Right lobe of liver (tissue), 6 donors: ENCODE data around the gene TMEM170B. TPM values are rescaled to one million over a fixed set of nuclear protein-coding genes. Genes with fewer than 3 reads are reported as not detected.

ENCODE experiments used
- ATAC-seq, 4 donors: fragments of 200-7000 bp; cut with Tn5 transposase; one replicate each; pipeline ENCODE4 v1.9.1; 2020; ENCODE audit warnings: mild to moderate bottlenecking in 4 of 4, moderate library complexity in 4 of 4
- DNase-seq, 3 donors: peaks; one replicate each; pipeline ENCODE4 v3.0.0-alpha.2; 2020
- H3K27ac ChIP-seq, 3 donors: fragments of 200-600 bp; one replicate each; pipeline ENCODE4 v1.8.0; 2022
- H3K27me3 ChIP-seq, 2 donors: fragments of 200-600 bp; one replicate each; pipeline ENCODE4 v1.8.0; 2022
- H3K36me3 ChIP-seq, 4 donors: fragments of 200-600 bp; sonication (generic) in 1 of 4; one replicate each; pipeline versions ENCODE4 v1.5.1 to v1.8.0; 2017 to 2022; ENCODE audit warnings: control low read depth in 1 of 4
- H3K4me1 ChIP-seq, 4 donors: fragments of 200-600 bp; sonication (generic) in 1 of 4; one replicate each; pipeline versions ENCODE4 v1.5.1 to v1.8.0; 2017 to 2022; ENCODE audit warnings: control low read depth in 1 of 4
- H3K4me3 ChIP-seq, 3 donors: fragments of 200-600 bp; one replicate each; pipeline ENCODE4 v1.8.0; 2022
- H3K9me3 ChIP-seq, 4 donors: fragments of 200-600 bp; sonication (generic) in 1 of 4; one replicate each; pipeline versions ENCODE4 v1.5.1 to v1.8.0; 2017 to 2022; ENCODE audit warnings: control low read depth in 1 of 4
- POLR2A ChIP-seq: fragments of 450-650 bp; IDR thresholded peaks from one replicate; pipeline ENCODE4 v1.6.1; 2017; ENCODE audit warnings: antibody characterized with exemption, mild to moderate bottlenecking
- WGBS: methylation state at CpG from one replicate; pipeline ENCODE4 v1.1.6; 2018; ENCODE audit warnings: low coverage, low lambda C conversion rate; ENCODE audit not compliant: insufficient coverage; ENCODE audit errors: missing lambda C conversion rate; 5-methylcytosine and 5-hydroxymethylcytosine counted together
- intact Hi-C, 2 donors: fragments of 100-400 bp; cut with DNase I; formaldehyde crosslinking; loops; one replicate each; pipeline versions ENCODE4 v1.11.2 to v1.14.1; 2022
- total RNA-seq, 6 experiments: library from RNA; depleted of rRNA in 2 of 6; stranded (reverse); fragments of >200 nt in 2 of 6; fragmentation: NEBNext Ultra II Directional in 3 of 6; extraction: Animal tissue kit (Norgen Biotek cat#: 25700) in 3 of 6; gene quantifications; one replicate each; pipeline versions ENCODE4 v1.1.0 to v1.2.4, GENCODE V29; 2016 to 2023
- TF ChIP-seq, protein P1 (sequence below), 4 donors: fragments of 200-600 bp in 3 of 4; fragments of 450-650 bp in 1 of 4; IDR thresholded peaks; one replicate each; pipeline versions ENCODE4 v1.5.1 to v1.8.0; 2016 to 2022; ENCODE audit warnings: antibody characterized with exemption in 4 of 4, mild to moderate bottlenecking in 2 of 4
- donor health status: DM: no; HTN: yes; CAD: no.
- donor health status: DM: no; HTN: no; CAD: no.
- donor health status: DM: no; HTN: no; CAD: no.
- donor health status: DM: no; HTN: yes; CAD: no.
- donor health status: DM: no; HTN: yes; CAD: no.

TMEM170B gene
- total RNA-seq, 6 experiments from 2014 or later = 3.6 to 6.7 (median 5.0) TPM

DNA sequence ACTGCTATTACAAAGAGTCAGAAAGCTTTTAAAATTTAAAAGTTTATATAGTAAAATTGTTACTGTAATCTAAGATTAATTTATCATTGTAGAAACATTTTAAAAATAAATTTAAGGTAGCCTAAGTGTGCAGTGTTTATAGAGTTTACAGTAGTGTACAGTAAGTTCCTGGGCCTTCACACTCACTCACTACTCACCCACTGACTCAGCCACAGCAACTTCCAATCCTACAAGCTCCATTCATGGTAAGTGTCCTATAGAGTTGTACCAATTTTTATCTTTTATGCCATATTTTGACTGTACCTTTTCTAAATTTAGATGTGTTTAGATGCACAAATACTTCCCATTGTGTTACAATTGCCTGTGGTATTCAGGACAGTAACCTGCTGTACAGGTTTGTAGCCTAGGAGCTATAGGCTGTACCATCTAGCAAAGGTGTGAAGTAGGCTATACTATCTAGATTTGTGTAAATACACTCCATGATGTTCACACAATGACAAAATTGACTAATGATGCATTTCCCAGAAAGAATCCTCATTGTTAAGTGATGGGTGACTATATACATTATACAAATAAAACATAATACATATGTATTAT lies 10.2 kb upstream of the TMEM170B start:
- Histone ChIP-seq H3K4me3 (no peak overlapping the region), H3K36me3 (no peaks in the 10 kb centered on the region), H3K4me1 (peaks cover 0 to 8% (median 0%) of the 10 kb centered on the region in 4 donors), H3K27me3 (no peaks in the 10 kb centered on the region), H3K9me3 (no peaks in the 10 kb centered on the region), H3K27ac (no peak overlapping the region)
- TF ChIP-seq POLR2A = no peak
- TF ChIP-seq, protein P1, sequence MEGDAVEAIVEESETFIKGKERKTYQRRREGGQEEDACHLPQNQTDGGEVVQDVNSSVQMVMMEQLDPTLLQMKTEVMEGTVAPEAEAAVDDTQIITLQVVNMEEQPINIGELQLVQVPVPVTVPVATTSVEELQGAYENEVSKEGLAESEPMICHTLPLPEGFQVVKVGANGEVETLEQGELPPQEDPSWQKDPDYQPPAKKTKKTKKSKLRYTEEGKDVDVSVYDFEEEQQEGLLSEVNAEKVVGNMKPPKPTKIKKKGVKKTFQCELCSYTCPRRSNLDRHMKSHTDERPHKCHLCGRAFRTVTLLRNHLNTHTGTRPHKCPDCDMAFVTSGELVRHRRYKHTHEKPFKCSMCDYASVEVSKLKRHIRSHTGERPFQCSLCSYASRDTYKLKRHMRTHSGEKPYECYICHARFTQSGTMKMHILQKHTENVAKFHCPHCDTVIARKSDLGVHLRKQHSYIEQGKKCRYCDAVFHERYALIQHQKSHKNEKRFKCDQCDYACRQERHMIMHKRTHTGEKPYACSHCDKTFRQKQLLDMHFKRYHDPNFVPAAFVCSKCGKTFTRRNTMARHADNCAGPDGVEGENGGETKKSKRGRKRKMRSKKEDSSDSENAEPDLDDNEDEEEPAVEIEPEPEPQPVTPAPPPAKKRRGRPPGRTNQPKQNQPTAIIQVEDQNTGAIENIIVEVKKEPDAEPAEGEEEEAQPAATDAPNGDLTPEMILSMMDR (IDR thresholded peaks at IDR 0.05) = no peak
- intact Hi-C loops = no loop called here
- DNase-seq (no peak), ATAC-seq (no peak)

DNA sequence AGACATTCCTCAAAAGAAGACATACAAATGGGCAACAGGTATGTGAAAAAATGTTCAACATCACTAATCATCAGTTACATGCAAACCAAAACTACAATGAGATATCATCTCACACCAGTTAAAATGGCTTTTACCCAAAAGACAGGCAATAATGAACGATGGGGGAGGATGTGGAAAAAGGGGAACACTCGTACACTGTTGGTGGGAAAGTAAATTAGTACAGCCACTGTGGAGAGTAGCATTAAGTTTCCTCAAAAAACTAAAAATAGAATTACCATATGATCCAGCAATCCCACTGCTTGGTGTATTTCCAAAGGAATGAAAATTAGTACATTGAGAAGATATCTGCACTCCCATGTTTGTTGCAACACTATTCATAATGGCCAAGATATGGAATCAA lies 8.6 kb upstream of the TMEM170B start:
- Histone ChIP-seq H3K27ac (no peak overlapping the region), H3K9me3 (no peaks in the 10 kb centered on the region), H3K27me3 (no peaks in the 10 kb centered on the region), H3K4me3 (no peak overlapping the region), H3K36me3 (no peaks in the 10 kb centered on the region), H3K4me1 (peaks cover 0 to 8% (median 0%) of the 10 kb centered on the region in 4 donors)
- ATAC-seq (no peak), DNase-seq (no peak)
- intact Hi-C loops = no loop called here
- TF ChIP-seq, protein P1 (IDR thresholded peaks at IDR 0.05) = no peak
- TF ChIP-seq POLR2A = no peak
- 52% methylated on average over 2 of the region's 2 CpGs for WGBS

DNA sequence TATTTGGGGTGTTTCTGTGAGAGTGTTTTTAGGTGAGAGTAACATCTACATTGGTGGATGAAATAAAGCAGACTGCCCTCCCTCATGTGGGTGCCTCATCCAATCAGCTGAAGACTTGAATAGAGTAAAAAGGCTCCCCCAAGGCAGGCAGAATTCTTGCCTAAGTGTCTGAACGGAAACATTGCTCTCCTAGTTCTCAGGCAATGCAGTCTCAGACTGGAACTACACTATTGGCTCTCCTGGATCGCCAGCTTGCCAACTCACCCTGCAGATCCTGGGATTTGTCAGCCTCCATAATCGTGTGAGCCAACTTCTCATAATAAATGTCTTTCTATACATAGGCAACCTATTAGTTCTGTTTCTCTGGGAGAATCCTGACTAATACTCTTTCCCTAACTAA lies 5.5 kb upstream of the TMEM170B start:
- no peak for TF ChIP-seq POLR2A
- TF ChIP-seq, protein P1 (IDR thresholded peaks at IDR 0.05) = no peak
- no peak overlapping the region for H3K4me3 ChIP-seq
- peaks cover 0 to 19% (median 5%) of the 10 kb centered on the region in 4 donors for H3K4me1 ChIP-seq
- no peak for DNase-seq
- intact Hi-C loops = no loop called here
- WGBS = 71% methylated on average over 2 of the region's 3 CpGs
- ATAC-seq = no peak
- H3K36me3 ChIP-seq = no peaks in the 10 kb centered on the region
- H3K27me3 ChIP-seq = no peaks in the 10 kb centered on the region
- H3K27ac ChIP-seq = no peak overlapping the region
- H3K9me3 ChIP-seq = no peaks in the 10 kb centered on the region

DNA sequence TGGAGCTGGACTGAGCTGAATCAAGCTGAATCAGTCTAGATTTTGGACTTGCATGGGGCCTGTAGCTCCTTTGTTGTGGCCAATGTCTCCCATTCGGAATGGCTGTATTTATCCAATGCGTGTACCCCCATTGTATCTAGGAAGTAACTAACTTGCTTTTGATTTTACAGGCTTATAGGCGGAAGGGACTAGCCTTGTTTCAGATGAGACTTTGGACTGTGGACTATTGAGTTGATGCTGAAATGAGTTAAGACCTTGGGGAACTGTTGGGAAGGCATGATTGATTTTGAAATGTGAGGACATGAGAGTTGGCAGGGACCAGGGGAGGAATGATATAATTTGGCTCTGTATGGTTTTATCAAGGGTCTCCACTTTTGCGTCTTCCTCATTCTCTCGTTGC lies 3.0 kb upstream of the TMEM170B start:
- Histone ChIP-seq H3K4me1 (peaks cover 0 to 24% (median 5%) of the 10 kb centered on the region in 4 donors), H3K27me3 (no peaks in the 10 kb centered on the region), H3K27ac (no peak overlapping the region), H3K9me3 (no peaks in the 10 kb centered on the region), H3K4me3 (no peak overlapping the region), H3K36me3 (no peaks in the 10 kb centered on the region)
- 49% methylated on average over 5 of the region's 5 CpGs for WGBS
- intact Hi-C loops = no loop called here
- DNase-seq (no peak), ATAC-seq (no peak)
- TF ChIP-seq POLR2A = no peak
- TF ChIP-seq, protein P1 (IDR thresholded peaks at IDR 0.05) = no peak

DNA sequence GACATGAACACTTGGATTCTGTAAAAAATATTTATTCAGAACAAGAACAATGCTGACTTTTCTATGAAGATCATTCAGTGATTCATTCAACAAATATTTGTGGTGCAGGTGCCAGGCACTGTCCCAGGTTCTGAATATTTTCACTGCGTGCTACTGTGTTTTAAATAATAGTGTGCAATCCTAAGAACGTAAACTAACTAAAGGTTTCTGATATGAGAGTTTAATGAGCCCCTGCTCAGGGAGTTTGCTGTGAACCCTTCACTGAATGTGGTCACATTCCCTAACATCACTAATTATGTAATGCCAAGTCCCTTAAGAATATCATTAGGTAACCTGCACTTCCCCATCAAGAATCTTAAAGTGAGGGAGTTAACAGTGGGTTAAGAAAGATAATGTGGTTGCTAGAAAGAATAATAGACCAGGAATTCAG lies 1.7 kb upstream of the TMEM170B start:
- Histone ChIP-seq H3K27ac (no peak overlapping the region), H3K9me3 (no peaks in the 10 kb centered on the region), H3K36me3 (no peaks in the 10 kb centered on the region), H3K4me1 (peaks cover 0 to 24% (median 5%) of the 10 kb centered on the region in 4 donors), H3K27me3 (no peaks in the 10 kb centered on the region), H3K4me3 (no peak overlapping the region)
- intact Hi-C loops = no loop called here
- 18% methylated on average over 2 of the region's 2 CpGs for WGBS
- ATAC-seq = peak in 1 of 4 donors; percentile 29
- TF ChIP-seq, protein P1 (IDR thresholded peaks at IDR 0.05) = no peak
- TF ChIP-seq POLR2A = no peak
- no peak for DNase-seq
